Measurements from ENCODE around the gene GRM8. TPM values are rescaled to one million over a fixed set of nuclear protein-coding genes. Genes with fewer than 3 reads are reported as not detected.

GRM8 gene
- total and polyA plus RNA-seq, 2 donors from 2014 or later: 3.2 TPM; not detected in 1

- intact Hi-C loops (cut with DNase I): no loop called here
- H3K36me3 ChIP-seq (ENCODE audit: control insufficient read depth in 2 of 3, insufficient read depth in 3 of 3, low read length in 3 of 3): no peaks in the 10 kb centered on the region
- FAIRE-seq: no peak
- no peak overlapping the region for H3K27ac ChIP-seq (ENCODE audit: low read depth in 2 of 2, low read length in 2 of 2)
- no peaks in the 10 kb centered on the region for H3K4me1 ChIP-seq (ENCODE audit: control insufficient read depth in 2 of 3, insufficient read depth in 2 of 3, low read depth in 1 of 3, low read length in 3 of 3)
- peak; percentile 59 to 89 (median 76) for DNase-seq
- no peak overlapping the region for H3K4me3 ChIP-seq (ENCODE audit: low read length in 3 of 3)
- no peaks in the 10 kb centered on the region for H3K9me3 ChIP-seq (ENCODE audit: control insufficient read depth in 2 of 3, insufficient read depth in 1 of 3, low read length in 3 of 3)
- TF ChIP-seq, protein P1, sequence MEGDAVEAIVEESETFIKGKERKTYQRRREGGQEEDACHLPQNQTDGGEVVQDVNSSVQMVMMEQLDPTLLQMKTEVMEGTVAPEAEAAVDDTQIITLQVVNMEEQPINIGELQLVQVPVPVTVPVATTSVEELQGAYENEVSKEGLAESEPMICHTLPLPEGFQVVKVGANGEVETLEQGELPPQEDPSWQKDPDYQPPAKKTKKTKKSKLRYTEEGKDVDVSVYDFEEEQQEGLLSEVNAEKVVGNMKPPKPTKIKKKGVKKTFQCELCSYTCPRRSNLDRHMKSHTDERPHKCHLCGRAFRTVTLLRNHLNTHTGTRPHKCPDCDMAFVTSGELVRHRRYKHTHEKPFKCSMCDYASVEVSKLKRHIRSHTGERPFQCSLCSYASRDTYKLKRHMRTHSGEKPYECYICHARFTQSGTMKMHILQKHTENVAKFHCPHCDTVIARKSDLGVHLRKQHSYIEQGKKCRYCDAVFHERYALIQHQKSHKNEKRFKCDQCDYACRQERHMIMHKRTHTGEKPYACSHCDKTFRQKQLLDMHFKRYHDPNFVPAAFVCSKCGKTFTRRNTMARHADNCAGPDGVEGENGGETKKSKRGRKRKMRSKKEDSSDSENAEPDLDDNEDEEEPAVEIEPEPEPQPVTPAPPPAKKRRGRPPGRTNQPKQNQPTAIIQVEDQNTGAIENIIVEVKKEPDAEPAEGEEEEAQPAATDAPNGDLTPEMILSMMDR (IDR thresholded peaks at IDR 0.05; ENCODE audit: borderline replicate concordance, extremely low read depth, insufficient read depth): no peak
- no peaks in the 10 kb centered on the region for H3K27me3 ChIP-seq (ENCODE audit: control insufficient read depth, insufficient read depth, low read length)
- no peak overlapping the region for H3K9ac ChIP-seq (ENCODE audit: low read length in 3 of 3)
Measured at GRCh38 chr7:126700807-126701604, 551.7 kb downstream of the GRM8 start.

DNA sequence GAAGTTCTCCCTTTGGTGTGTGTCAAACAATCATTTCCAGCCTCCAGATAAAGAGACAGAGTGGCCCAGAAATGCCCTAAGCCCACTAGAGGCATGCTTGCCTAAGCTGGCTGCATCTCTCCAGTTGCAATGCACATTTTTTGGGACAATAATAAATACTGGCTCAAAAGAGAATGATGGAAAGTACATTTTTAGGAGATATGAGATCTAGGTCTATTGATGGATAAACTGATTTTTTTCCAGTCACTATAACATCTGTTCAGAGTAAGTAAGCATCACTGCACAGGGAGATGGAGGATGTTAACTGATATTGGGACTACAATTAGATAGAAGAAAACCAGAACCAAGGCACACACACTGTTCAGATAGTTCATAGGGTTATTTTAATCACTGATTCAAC lies 553.0 kb downstream of the GRM8 start:
- DNase-seq (no peak), FAIRE-seq (no peak)
- Histone ChIP-seq H3K36me3 (ENCODE audit: control insufficient read depth in 2 of 3, insufficient read depth in 3 of 3, low read length in 3 of 3) (no peaks in the 10 kb centered on the region), H3K9me3 (ENCODE audit: control insufficient read depth in 2 of 3, insufficient read depth in 1 of 3, low read length in 3 of 3) (no peaks in the 10 kb centered on the region), H3K4me3 (ENCODE audit: low read length in 3 of 3) (no peak overlapping the region), H3K9ac (ENCODE audit: low read length in 3 of 3) (no peak overlapping the region), H3K4me1 (ENCODE audit: control insufficient read depth in 2 of 3, insufficient read depth in 2 of 3, low read depth in 1 of 3, low read length in 3 of 3) (no peaks in the 10 kb centered on the region), H3K27me3 (ENCODE audit: control insufficient read depth, insufficient read depth, low read length) (no peaks in the 10 kb centered on the region), H3K27ac (ENCODE audit: low read depth in 2 of 2, low read length in 2 of 2) (no peak overlapping the region)
- intact Hi-C loops (cut with DNase I): no loop called here
- TF ChIP-seq, protein P1 (IDR thresholded peaks at IDR 0.05; ENCODE audit: borderline replicate concordance, extremely low read depth, insufficient read depth): no peak

GRCh38 chr7:126698909-126699308 lies 553.8 kb downstream of the GRM8 start:
- H3K36me3 ChIP-seq (ENCODE audit: control insufficient read depth in 2 of 3, insufficient read depth in 3 of 3, low read length in 3 of 3): no peaks in the 10 kb centered on the region
- H3K9ac ChIP-seq (ENCODE audit: low read length in 3 of 3): no peak overlapping the region
- H3K27ac ChIP-seq (ENCODE audit: low read depth in 2 of 2, low read length in 2 of 2): no peak overlapping the region
- H3K4me1 ChIP-seq (ENCODE audit: control insufficient read depth in 2 of 3, insufficient read depth in 2 of 3, low read depth in 1 of 3, low read length in 3 of 3): no peaks in the 10 kb centered on the region
- FAIRE-seq (no peak), DNase-seq (no peak)
- no peak overlapping the region for H3K4me3 ChIP-seq (ENCODE audit: low read length in 3 of 3)
- intact Hi-C loops (cut with DNase I): no loop called here
- H3K27me3 ChIP-seq (ENCODE audit: control insufficient read depth, insufficient read depth, low read length): no peaks in the 10 kb centered on the region
- H3K9me3 ChIP-seq (ENCODE audit: control insufficient read depth in 2 of 3, insufficient read depth in 1 of 3, low read length in 3 of 3): no peaks in the 10 kb centered on the region
- TF ChIP-seq, protein P1 (IDR thresholded peaks at IDR 0.05; ENCODE audit: borderline replicate concordance, extremely low read depth, insufficient read depth): no peak

Data from kidney (tissue), 14 donors.